ENCODE data around the gene GSX1.
"Not testable (repeated sequence)": the region's sequence is repeated elsewhere in the genome, so short reads cannot be mapped to it uniquely, and the experiment has no call there.

GSX1 gene

DNA sequence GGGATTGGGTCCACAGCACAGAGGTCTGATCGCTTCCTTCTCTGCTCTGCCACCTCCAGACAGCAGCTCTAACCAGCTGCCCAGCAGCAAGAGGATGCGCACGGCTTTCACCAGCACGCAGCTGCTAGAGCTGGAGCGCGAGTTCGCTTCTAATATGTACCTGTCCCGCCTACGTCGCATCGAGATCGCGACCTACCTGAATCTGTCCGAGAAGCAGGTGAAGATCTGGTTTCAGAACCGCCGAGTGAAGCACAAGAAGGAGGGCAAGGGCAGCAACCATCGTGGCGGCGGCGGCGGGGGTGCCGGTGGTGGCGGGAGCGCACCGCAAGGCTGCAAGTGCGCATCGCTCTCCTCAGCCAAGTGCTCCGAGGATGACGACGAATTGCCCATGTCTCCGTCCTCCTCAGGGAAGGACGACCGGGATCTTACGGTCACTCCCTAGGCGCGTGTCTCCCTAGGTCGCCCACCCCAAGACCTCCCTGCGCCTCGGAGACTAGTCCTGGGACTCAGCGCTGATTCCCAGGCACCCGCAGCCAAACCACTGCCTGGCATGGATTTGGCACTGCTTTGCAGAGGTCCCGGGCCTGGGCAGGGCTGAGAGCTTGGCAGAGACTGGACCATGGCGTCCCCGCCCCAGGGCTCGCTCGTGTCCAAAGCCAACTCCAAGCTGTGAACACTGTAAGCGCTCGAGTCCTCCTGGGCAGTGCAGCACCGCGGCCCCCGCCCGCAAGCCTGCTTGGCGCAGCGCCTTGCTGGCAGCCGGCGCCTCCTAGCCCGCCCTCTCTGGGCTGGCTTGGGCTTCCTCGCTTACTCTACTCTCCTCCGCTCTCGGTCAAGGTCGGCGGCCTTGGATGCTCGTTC is 1.5 kb downstream of the GSX1 start:
- in situ Hi-C loops (cut with MboI; ENCODE audit: low sequenced_read_pairs), result no loop called here

- in situ Hi-C loops (cut with MboI; ENCODE audit: low sequenced_read_pairs), result no loop called here
These were observed 2.0 kb downstream of the GSX1 start for GRCh38 chr13:27794368-27794691.

DNA sequence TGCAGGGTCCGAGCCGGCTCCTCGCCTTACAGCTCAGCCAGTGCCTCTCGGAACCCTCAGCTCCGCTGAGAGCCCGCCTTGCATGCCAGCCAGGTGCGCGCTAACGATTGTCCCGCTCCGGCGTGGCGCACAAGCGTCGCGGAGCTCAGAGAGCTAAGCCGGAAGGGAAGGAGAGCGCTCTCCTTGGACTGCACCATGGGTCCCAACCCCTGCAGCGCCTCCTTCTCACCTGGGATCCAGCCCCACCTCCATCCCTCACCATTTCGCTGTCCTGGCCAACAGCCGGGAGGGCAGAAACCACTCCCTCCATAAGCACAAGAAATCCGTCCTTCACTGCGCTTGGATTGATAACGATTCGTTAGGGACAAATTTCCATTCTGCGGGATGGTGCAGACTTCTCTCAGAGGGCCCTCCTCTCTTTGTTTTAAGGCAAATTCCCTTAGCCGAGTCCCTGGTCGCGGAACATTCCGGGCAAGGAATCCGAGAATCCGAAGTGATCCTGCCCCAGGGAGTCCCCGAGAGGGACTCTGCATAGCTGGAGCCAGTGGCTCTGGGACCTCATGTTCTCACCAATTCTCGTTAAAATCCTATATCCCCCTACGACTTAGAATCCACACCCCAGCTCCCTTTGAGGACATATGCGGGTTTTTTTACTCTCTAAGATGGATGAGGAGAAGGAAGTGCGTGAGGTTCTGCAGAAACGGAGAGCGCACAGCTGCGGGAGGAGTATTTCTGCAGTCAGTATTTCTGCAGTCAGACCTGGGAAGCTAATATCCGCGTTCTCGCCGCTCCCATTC is 2.8 kb downstream of the GSX1 start:
- in situ Hi-C loops (cut with MboI; ENCODE audit: low sequenced_read_pairs), result no loop called here

GRCh38 chr13:27795718-27796019 is 3.4 kb downstream of the GSX1 start:
- in situ Hi-C loops (cut with MboI; ENCODE audit: low sequenced_read_pairs), result no loop called here

- in situ Hi-C loops (cut with MboI; ENCODE audit: low sequenced_read_pairs), result no loop called here
These were observed 4.4 kb downstream of the GSX1 start for GRCh38 chr13:27796544-27797227.

GRCh38 chr13:27797228-27797624 is 4.9 kb downstream of the GSX1 start:
- in situ Hi-C loops (cut with MboI; ENCODE audit: low sequenced_read_pairs), result no loop called here

DNA sequence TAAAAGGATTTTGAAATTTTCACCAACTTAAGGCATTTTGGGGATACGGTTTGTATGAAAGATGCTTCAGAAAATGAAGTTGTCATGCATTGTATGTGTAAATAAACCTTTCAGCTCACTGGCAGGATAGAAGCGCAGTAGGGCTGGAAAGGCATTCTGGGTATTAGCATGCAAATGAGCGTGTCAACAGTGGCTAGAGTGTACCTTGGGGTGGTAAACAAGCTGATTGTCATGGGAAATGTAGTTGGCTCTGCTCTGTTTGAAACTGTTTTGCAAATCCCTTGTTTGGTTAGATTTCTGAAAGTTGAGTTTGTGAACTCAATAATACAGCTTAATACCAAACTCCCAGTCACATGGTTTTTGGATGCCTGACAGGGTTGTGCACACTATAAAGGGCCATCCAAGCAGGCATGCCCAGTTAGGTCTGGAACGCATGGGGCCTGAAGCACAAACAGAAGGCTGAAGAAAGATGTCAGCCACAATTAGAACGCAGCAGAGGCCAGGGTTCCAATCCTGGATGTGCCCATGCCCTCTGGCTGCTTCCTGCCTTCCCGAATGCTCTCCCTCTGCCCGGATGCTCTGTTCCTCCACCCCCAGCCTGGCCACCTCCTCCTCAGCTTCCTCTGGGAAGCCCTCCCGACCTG is 14.6 kb downstream of the GSX1 start:
- in situ Hi-C loops (cut with MboI; ENCODE audit: low sequenced_read_pairs), result no loop called here

GRCh38 chr13:27808851-27809550 is 16.7 kb downstream of the GSX1 start:
- in situ Hi-C loops (cut with MboI; ENCODE audit: low sequenced_read_pairs), result no loop called here

- in situ Hi-C loops (cut with MboI; ENCODE audit: low sequenced_read_pairs), result no loop called here
These were observed 17.7 kb downstream of the GSX1 start for GRCh38 chr13:27810009-27810408.

GRCh38 chr13:27810461-27810860 is 18.2 kb downstream of the GSX1 start:
- in situ Hi-C loops (cut with MboI; ENCODE audit: low sequenced_read_pairs), result no loop called here

DNA sequence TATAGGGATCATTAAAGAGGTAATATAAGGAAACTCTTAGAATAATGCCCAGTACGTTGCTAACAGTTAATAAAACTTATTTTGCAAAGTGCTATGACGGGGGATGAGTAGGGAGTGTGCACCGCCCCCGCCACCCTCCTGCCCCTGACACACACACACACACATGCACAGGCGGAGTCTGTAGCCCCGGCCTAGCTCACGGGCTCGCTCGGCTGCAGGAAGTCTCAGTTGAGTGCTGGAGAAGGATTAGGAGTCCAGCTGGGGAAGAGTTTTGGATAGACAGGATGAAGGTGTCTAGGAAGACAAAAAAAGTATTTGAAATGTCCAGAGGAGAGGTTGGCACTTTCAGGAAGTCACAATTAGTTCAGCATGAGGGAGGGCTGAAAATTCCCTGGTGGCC is 21.5 kb downstream of the GSX1 start:
- in situ Hi-C loops (cut with MboI; ENCODE audit: low sequenced_read_pairs), result no loop called here

- in situ Hi-C loops (cut with MboI; ENCODE audit: low sequenced_read_pairs), result not testable (repeated sequence)
These were observed 25.5 kb downstream of the GSX1 start for GRCh38 chr13:27817832-27818231.

GRCh38 chr13:27820524-27821482 is 28.5 kb downstream of the GSX1 start:
- in situ Hi-C loops (cut with MboI; ENCODE audit: low sequenced_read_pairs), result loop anchor here (10.0 kb wide), 1 partner anchor 446 kb away; no protein-coding TSS in a partner anchor

GRCh38 chr13:27821566-27821965 is 29.3 kb downstream of the GSX1 start:
- in situ Hi-C loops (cut with MboI; ENCODE audit: low sequenced_read_pairs), result loop anchor here (10.0 kb wide), 1 partner anchor 447 kb away; no protein-coding TSS in a partner anchor

DNA sequence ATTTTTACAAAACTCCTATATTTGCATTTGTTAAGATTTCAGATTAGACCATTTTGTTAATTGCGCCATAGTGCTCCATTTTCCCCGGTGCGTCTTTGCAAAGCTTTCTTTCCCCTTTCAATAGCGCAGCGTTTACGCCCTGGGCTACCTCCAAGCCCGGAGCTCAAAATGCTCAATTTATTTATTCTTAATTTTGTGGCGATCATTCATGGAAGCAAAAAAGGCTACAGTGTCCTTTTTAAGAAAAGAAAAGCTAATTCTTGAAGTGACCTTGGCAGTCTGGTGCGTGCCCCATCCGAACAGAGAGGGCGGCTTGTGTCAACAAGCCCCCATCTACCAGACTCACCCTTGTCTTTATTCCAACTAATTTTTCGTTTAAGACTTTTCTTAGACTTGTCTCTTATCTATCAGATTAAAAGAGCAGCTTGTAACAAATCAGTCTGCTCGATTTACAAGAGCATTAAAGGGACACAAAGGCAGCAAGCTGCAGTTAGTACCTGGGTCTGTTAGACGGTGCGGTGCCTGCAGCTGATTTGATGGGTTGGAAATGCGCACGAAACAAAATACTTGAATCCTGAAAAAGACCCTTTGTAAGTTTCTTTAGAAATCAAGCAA is 30.1 kb downstream of the GSX1 start:
- in situ Hi-C loops (cut with MboI; ENCODE audit: low sequenced_read_pairs), result loop anchor here (10.0 kb wide), 1 partner anchor 448 kb away; no protein-coding TSS in a partner anchor

DNA sequence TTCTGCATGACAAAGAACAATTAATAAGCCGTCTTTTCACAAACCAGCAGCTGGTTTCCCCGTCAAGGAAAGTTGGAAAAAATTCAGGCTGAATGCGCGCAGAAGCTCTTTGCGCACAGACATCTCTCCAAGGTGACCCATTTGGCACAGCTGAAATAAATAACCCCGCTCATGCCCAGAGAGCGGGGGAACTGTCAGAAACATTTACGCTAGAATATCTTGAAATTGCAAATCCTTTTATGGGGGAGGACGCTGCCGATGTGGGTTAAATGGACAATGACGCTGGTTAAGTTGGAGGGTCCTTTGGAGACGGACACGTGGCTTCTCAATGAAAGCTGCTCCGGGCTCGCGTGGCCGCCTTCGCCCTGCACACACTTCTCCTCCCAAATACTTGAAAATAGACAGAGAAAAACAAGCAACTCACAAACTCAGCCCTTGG is 30.6 kb downstream of the GSX1 start:
- in situ Hi-C loops (cut with MboI; ENCODE audit: low sequenced_read_pairs), result loop anchor here (10.0 kb wide), 1 partner anchor 448 kb away; no protein-coding TSS in a partner anchor

GRCh38 chr13:27824121-27824520 is 31.8 kb downstream of the GSX1 start:
- in situ Hi-C loops (cut with MboI; ENCODE audit: low sequenced_read_pairs), result loop anchor here (10.0 kb wide), 1 partner anchor 449 kb away; no protein-coding TSS in a partner anchor

DNA sequence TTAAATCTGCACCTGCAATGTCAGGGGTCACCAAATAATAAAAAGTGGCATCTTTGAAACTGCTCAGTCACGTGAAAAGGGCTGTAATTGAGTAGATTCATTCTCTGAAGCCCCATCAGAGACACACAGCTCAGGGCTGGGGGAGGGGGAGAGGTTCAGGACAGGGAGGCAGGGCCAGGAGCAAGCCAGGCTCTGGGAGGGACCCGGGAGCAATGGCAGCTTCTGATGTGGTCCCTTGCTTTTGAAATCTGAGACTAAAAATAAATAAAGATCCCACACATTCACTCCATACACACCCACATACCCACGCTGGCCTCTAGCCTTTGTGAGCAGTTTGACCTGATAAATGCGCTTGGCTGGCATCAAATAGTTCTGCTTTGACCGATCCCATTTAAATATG is 32.8 kb downstream of the GSX1 start:
- in situ Hi-C loops (cut with MboI; ENCODE audit: low sequenced_read_pairs), result loop anchor here (10.0 to 25.0 kb wide), 2 partner anchors 137 to 450 kb away; partner anchors contain the start of gene CDX2
